Heart left ventricle (tissue), 16 donors: Measurements from ENCODE around the gene XAB2. TPM values are rescaled to one million over a fixed set of nuclear protein-coding genes. Genes with fewer than 3 reads are reported as not detected.

Source experiments
- ATAC-seq, 4 donors: fragments of 200-7000 bp; cut with Tn5 transposase; one replicate each; pipeline ENCODE4 v1.9.1; 2020 to 2022; ENCODE audit warnings: moderate library complexity in 4 of 4, mild to moderate bottlenecking in 3 of 4, moderate number of reproducible peaks in 1 of 4
- DNase-seq, 5 donors: peaks; one replicate each; pipeline ENCODE4 v3.0.0-alpha.2; 2020
- H3K27ac ChIP-seq, 12 donors: fragments of 200-600 bp; sonication (generic) in 4 of 12; one replicate each; pipeline versions ENCODE4 v1.5.0 to v1.8.0; 2016 to 2022; ENCODE audit warnings: mild to moderate bottlenecking in 2 of 12
- H3K27me3 ChIP-seq, 9 donors: fragments of 200-600 bp; sonication (generic) in 2 of 9; one replicate each; pipeline versions ENCODE4 v1.5.1 to v1.8.0; 2016 to 2022; ENCODE audit warnings: mild to moderate bottlenecking in 3 of 9
- H3K36me3 ChIP-seq, 9 donors: fragments of 200-600 bp; sonication (generic) in 2 of 9; one replicate each; pipeline versions ENCODE4 v1.5.0 to v1.8.0; 2018 to 2022; ENCODE audit warnings: mild to moderate bottlenecking in 2 of 9
- H3K4me1 ChIP-seq, 12 donors: fragments of 200-600 bp; sonication (generic) in 4 of 12; one replicate each; pipeline versions ENCODE4 v1.5.0 to v1.8.0; 2016 to 2022; ENCODE audit warnings: mild to moderate bottlenecking in 3 of 12
- H3K4me3 ChIP-seq, 12 donors: fragments of 200-600 bp; sonication (generic) in 4 of 12; one replicate each; pipeline versions ENCODE4 v1.5.0 to v1.8.0; 2017 to 2022; ENCODE audit warnings: mild to moderate bottlenecking in 9 of 12, moderate library complexity in 4 of 12
- H3K9me3 ChIP-seq, 12 donors: fragments of 200-600 bp; sonication (generic) in 4 of 12; one replicate each; pipeline versions ENCODE4 v1.5.0 to v1.8.0; 2016 to 2022; ENCODE audit warnings: mild to moderate bottlenecking in 1 of 12
- CTCF ChIP-seq, 12 donors: fragments of 200-600 bp; sonication (generic) in 4 of 12; IDR thresholded peaks; one replicate each; pipeline versions ENCODE4 v1.5.0 to v1.8.0; 2018 to 2022; ENCODE audit warnings: antibody characterized with exemption in 12 of 12, mild to moderate bottlenecking in 5 of 12
- POLR2A ChIP-seq, 2 donors: fragments of 450-650 bp; IDR thresholded peaks; one replicate each; pipeline ENCODE4 v1.6.1; 2017; ENCODE audit warnings: antibody characterized with exemption in 2 of 2, mild to moderate bottlenecking in 2 of 2, moderate library complexity in 2 of 2
- WGBS, 4 donors: extraction: QIAGEN DNeasy Blood & Tissue Kit in 2 of 4; methylation state at CpG; one replicate each; pipeline versions ENCODE4 v1.1.5 to v1.1.7; 2013 to 2018; 5-methylcytosine and 5-hydroxymethylcytosine counted together
- intact Hi-C, 10 donors: fragments of 100-400 bp; cut with DNase I; formaldehyde crosslinking; loops; one replicate each; pipeline versions ENCODE4 v1.11.1 to v1.14.2; 2022
- polyA plus RNA-seq, 2 donors: library from polyadenylated mRNA; stranded (reverse); fragments of 200-250 nt; gene quantifications; one replicate each; pipeline ENCODE4 v1.2.3, GENCODE V29; 2013
- total RNA-seq, 9 donors: library from RNA; depleted of rRNA in 2 of 9; stranded (reverse); fragments of >200 nt in 2 of 9; fragmentation: NEBNext Ultra II Directional in 3 of 9; extraction: Animal tissue kit (Norgen Biotek cat#: 25700) in 3 of 9; gene quantifications; one replicate each; pipeline versions ENCODE4 v1.1.0 to v1.2.4, GENCODE V29; 2016 to 2023
- donor health status: ischemic (EF 13 %, LVEDD 7.1; RV severe dilation, severe dysfunction).
- donor health status: healthy with polysubstance abuse.
- donor health status: DM: no; HTN: yes; CAD: no.
- donor health status: DM: no; HTN: no; CAD: no.
- donor health status: ischemic (EF 25% LVEDD 6.9; RV normal size, moderate dysfunction).
- donor health status: ischemic (EF 25% LVEDD 5.7; RV mildly dilated, moderate dysfunction).
- donor health status: healthy.
- donor health status: DM: yes; HTN: yes; CAD: no.
- donor health status: ischemic (EF 35%, LVEDD 5.7; RV mildly dilated, moderate dysfunction).
- donor health status: nonischemic (EF 11% LVEDD 7.7; RV severe dilation, severe dysfunction).
- donor health status: DM: yes; HTN: yes; CAD: no.
- donor health status: PGD.
- donor health status: ischemic (EF 29% LVEDD 5.4; RV normal size, mild dysfunction).
- donor health status: nonischemic (EF 23%, LVEDD 6.1; RV moderate dilation, normal function).

The XAB2 gene
- total and polyA plus RNA-seq, 11 donors = 16.3 to 36.2 (median 23.6) TPM

GRCh38 chr19:7607212-7607873, 22.0 kb downstream of the XAB2 start:
- intact Hi-C loops = no loop called here
- Histone ChIP-seq H3K4me1 (no peaks in the 10 kb centered on the region), H3K36me3 (no peaks in the 10 kb centered on the region), H3K27ac (no peak overlapping the region), H3K9me3 (no peaks in the 10 kb centered on the region), H3K4me3 (no peak overlapping the region), H3K27me3 (peaks cover 0 to 20% (median 0%) of the 10 kb centered on the region in 9 donors)
- 61 to 80% (median 69%) methylated on average over 10 of the region's 10 CpGs for WGBS, 4 donors
- DNase-seq (no peak), ATAC-seq (no peak)
- TF ChIP-seq CTCF (IDR thresholded peaks at IDR 0.05) (no peak), POLR2A (IDR thresholded peaks at IDR 0.05) (no peak)

DNA sequence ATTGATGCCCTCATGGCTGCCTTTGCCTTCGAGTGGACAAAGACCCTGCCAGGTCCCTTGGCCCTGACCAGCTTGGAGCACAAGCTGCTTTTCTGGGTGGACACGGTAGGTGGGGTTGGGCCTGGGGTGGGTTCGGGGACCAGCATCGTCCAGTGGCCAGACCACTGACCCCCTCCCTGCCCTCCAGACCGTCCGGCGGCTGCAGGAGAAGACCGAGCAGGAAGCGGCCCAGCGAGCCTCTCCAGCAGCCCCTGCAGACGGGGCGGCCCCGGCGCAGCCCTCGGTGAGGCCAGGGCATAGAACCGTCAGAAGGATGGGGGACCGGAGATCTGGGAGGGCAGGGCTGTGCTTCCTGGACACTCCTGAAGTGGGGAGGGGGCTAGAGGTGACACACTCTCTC, 23.1 kb downstream of the XAB2 start:
- WGBS, 4 donors = 75 to 85% (median 82%) methylated on average over 8 to 17 of the region's 17 CpGs
- H3K4me1 ChIP-seq = no peaks in the 10 kb centered on the region
- ATAC-seq (no peak), DNase-seq (no peak)
- intact Hi-C loops = no loop called here
- no peak overlapping the region for H3K27ac ChIP-seq
- peaks cover 0 to 31% (median 0%) of the 10 kb centered on the region in 9 donors for H3K27me3 ChIP-seq
- H3K4me3 ChIP-seq = no peak overlapping the region
- TF ChIP-seq CTCF (IDR thresholded peaks at IDR 0.05) (no peak), POLR2A (IDR thresholded peaks at IDR 0.05) (no peak)
- H3K36me3 ChIP-seq = no peaks in the 10 kb centered on the region
- H3K9me3 ChIP-seq = no peaks in the 10 kb centered on the region

- no peak overlapping the region for H3K27ac ChIP-seq
- ATAC-seq = peak in 1 of 4 donors; percentile 19
- TF ChIP-seq CTCF (IDR thresholded peaks at IDR 0.05) (no peak), POLR2A (IDR thresholded peaks at IDR 0.05) (no peak)
- DNase-seq = no peak
- no peaks in the 10 kb centered on the region for H3K9me3 ChIP-seq
- H3K36me3 ChIP-seq = no peaks in the 10 kb centered on the region
- H3K4me1 ChIP-seq = no peaks in the 10 kb centered on the region
- intact Hi-C loops = no loop called here
- H3K27me3 ChIP-seq = peaks cover 0 to 32% (median 0%) of the 10 kb centered on the region in 9 donors
- H3K4me3 ChIP-seq = no peak overlapping the region
- WGBS, 4 donors = 62 to 75% (median 68%) methylated on average over 14 of the region's 14 CpGs
Measured at GRCh38 chr19:7605490-7606222, 23.7 kb downstream of the XAB2 start.

GRCh38 chr19:7603919-7604318, 25.4 kb downstream of the XAB2 start:
- TF ChIP-seq CTCF (IDR thresholded peaks at IDR 0.05) (no peak), POLR2A (IDR thresholded peaks at IDR 0.05) (no peak)
- Histone ChIP-seq H3K36me3 (no peaks in the 10 kb centered on the region), H3K4me1 (no peaks in the 10 kb centered on the region), H3K27me3 (peaks cover 0 to 33% (median 0%) of the 10 kb centered on the region in 9 donors), H3K27ac (no peak overlapping the region), H3K9me3 (no peaks in the 10 kb centered on the region), H3K4me3 (no peak overlapping the region)
- WGBS, 4 donors = 65 to 71% (median 70%) methylated on average over 9 of the region's 9 CpGs
- ATAC-seq (no peak), DNase-seq (no peak)
- intact Hi-C loops = no loop called here
